NCI-H2171 (cell line): ENCODE results near the gene PTPRD.

Source experiments
- DNase-seq: peaks from one replicate; lab custom pipeline; 2025; lab: John Stamatoyannopoulos, UW

Gene PTPRD

DNA sequence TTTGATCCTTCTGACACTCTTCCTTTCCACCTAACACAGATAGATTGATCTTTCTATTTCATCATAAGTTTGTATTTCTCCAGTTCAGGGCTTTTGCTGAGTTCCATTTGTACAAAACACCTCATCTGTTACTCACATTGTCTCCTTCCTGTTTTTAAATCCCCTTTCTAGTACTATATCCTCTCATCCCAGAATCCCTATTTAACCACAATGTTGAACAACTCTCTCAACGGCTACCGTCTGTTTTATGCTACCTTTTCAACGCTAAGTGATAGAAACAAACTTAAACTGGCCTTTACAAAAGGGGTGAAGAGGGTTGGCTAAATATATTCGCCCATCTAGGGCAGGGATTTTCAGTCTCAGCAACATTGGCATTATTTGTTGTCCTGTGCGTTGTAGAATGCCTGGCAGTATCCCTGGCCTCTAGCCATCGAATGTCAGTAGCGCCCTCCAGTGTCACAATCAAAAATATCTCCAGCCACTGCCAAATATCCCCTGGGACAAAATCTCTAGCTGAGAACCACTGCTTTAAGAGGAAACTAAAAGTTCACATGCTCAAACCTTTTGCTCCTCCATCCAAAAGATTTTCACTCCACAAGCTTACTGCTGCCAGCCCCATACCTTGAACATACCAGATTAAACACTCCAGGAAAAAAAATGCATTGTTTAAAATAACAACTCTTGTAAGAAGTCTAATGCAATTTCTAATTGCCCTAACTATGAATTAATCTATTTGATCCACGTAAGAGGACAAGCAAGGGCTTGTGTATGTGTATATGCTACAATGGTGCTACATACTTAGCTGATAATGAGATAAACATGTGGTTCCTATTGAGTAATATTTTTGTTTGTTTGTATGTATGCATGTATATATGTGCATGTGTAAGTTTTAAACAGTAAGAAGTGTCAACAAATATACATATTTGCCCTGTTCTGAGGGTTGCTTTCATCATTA lies 344.0 kb downstream of the PTPRD start:
- DNase-seq: no peak

DNA sequence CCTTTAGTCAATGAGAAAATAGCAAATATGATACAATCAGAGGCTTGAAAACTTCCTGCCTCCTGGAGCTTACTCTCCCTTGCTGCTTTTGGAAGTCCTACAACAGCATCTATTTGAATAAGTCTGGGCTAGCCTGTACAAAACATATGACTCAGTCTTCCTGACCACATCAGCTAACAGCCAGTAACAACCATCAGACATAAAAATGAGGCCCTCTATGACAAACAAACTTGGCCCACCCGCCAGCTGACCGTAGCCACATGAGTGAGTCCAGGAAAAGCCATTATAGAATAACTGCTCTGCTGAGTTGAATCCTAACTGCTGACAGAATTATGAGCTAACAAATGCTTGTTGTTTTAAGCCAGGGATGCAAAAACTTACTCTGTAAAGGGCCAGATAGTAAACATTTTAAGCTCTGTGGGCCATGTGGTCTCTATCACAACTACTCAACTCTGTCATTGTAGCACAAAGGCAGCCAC lies 347.6 kb downstream of the PTPRD start:
- no peak for DNase-seq

DNA sequence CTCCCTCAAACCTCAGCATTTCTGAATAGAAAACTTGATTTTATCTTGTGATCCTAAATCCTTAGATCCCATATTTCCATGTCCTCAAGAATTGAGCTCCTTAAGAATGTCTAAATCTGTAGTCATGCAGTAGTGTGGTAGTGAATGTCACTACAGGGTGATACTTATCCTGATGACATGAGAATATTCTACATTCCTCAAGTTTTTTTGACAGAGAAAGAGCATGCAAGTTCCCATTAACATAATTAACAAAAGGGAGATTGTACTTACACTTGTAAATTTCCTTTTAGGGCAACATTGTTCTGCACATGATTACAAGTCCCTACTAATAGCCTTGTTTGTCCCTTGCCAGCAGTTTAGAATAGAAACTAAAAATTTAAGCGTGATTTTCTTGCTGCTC lies 352.3 kb downstream of the PTPRD start:
- DNase-seq: no peak

DNA sequence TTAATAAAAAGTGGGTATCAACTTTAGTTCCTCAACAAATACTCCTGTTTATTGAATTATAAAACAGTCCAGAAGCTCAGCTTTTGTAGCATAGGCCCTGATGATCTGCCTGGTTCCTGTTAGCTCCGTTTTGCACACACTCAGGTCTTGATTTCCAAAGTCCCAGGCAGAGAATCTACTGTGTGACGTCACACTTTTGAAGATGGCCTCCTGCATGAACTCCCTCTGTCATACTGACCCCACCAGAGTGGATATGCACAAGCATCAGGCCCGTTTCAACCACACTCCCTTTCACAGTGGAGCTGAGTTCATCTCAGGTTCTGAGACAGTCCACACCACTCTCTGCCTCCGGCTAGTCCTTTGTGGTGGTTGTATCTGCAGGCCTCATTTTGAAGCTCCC lies 353.1 kb downstream of the PTPRD start:
- DNase-seq: no peak

DNA sequence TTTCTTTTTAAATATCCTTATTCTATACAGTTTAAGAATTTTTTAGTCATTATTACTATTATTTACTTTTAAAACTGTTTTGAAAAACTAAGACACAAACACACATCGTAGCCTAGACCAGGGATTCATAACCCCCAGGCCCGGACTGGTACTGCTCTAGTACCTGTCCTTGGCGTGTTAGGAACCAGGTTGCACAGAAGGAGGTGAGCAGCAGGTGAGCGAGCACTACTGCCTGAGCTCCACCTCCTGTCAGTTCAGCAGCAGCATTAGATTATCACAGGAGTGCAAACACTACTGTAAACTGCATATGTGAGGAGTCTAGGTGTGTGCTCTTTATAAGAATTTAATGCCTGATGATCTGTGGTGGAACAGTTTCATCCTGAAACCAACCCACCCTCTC lies 357.0 kb downstream of the PTPRD start:
- no peak for DNase-seq

DNA sequence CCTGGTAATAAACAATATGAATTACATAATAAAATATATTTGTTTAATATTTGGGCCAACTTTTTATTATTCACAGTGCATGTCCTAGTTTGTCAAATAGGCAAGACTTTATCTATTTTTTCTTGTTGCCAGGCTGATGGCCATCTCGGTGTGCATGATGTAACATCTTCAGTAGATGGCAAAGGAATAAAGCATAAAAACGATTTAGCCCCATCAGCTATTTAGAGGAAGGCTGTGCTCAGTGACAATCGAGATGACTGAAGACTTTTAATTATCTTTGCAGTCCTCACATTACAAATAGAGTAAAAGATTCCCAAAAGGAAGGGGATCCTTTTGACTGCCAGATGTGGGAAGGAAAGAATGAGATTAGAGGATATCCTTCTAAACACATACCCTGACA lies 358.5 kb downstream of the PTPRD start:
- DNase-seq: no peak

DNA sequence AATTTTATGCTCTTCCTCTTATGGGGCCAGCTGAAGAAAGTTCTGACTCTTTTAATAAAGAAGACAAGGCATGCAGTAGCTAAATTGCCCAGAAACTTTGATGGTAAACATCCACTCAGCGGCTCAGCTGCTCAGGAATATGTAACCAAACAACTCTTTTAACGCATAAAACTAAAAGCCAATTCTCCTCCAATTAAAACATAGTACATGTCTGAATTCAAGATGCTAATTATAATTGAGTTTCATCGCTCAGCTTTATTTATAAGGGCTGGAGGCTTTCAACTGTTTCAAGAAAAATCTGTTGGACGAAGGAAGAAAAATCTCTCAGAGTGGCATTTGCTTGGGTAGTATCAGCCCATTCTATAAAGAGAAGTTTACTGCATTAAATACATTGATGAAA lies 359.5 kb downstream of the PTPRD start:
- no peak for DNase-seq

DNA sequence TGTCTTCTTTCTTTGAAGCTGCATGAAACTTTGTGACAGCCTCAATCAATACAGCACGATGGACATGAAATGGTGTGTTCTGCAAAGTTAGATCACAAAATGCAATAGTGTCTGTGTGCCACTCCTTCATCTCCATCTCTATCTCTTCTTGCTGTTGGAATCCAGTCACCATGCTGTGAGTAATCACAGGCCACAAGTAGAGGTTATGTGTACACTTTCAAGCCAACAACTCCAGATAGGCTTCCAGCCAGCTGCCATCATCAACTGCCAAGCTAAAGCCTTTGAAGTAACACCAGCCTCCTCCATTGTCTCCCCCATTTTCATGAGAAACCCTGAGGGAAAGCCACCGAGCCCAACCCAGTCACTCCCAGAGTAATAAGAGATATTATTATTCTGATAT lies 360.6 kb downstream of the PTPRD start:
- DNase-seq: no peak

DNA sequence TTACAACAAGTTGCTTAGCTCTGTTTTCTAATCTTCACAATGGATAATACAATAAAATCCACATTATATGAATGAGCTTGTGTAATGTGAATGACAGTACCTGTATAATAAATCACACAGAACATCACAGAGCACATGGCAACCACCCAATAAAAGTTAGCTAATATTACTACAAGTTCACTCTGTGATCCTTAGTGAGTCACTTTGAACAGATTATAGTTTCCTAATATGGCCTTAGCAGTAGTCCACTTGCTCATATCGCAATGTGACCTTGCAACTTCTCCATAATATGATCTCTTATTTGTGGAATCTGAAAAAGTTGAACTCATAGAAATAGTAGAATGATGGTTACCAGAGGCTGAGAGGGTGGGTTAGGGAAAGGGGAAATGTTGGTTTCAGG lies 361.3 kb downstream of the PTPRD start:
- DNase-seq: no peak

DNA sequence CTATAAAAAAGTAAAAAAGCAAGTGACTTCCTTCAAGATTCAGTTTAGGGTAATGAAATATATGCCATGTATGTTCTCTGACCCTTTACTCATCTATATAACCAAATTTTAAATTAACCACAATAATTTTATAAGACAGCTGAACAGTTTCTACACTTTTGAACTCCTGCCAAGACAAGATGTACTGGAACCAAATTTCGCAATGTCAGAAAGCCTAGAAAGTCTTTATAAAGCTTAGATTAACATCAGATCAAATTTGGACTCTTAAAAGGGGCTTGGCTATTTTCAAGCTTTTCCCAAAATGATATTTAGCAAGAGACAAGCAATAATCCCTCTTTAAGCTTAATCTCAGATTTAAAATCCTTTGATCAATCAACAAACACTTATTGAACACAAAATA lies 362.6 kb downstream of the PTPRD start:
- no peak for DNase-seq

DNA sequence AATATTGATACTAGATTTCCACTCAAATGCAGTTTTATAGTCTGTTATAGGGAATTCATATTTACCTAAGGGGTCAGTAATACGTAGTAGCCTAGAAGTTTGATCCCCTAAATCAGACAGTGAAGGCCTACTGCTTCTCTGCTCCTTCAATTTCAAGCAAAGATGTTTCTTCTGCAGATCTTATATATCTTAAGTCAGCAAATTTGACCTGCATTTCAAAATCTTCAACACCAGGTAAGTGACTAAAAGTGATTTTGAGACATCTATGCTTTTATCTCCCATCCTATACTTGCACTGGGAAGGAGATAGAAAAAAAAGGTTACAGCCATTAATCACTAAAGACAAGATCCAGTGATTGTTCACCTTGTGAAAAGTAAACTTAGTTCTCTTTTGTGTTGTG lies 363.9 kb downstream of the PTPRD start:
- DNase-seq: no peak

DNA sequence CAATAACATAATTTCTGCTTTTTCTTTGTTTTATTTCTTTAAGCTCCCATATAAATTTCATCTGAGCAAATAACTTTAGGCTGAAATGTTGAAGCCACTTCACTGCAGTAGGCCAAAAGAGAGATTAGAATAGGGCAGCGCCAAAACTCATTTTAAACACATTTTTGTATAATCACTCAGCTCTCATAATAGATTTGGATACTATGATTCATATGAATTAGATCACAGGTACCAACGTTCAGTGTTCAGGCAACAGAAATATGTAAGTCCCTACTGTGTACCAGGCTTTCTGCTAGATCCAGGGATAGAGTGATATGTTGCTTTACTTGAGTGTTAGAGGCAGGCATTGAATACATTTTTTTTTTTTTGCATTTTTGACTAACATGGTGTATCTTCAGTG lies 370.5 kb downstream of the PTPRD start:
- no peak for DNase-seq

DNA sequence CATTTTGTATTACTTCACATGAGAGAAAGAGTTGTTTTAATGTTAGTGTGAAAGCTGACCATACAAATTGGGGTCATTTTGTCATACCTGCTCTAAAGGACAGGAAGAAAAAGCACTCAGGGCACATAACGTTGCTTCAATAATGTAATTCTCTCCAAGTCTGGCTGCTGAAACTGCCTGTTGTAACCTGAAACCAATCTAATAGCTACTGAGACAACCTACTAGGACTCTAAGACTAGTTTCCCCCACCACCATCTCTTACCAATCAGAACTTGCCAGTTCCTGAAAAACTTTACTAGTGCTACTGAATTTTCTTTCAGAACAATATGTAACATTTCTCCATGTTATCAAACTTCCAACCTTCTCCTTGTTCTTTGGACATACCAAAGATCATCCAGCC lies 374.7 kb downstream of the PTPRD start:
- no peak for DNase-seq

DNA sequence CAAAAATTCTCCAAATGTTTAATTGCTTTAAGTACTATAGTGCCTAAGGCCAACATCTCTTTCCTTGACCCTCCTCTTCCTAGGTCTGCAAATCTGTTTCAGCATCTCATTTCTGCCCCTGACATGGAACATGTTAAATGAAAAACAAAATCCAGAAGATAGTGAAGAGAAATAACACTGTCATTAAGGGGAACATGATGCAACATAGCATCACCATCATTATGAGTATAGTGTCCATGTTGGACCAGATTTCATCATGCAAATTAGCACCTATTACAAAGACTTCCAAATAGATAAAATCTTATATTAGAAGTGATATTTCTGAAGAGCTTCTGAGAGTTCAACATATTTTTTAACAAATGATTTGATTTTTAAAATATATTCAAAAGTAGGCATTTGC lies 375.2 kb downstream of the PTPRD start:
- no peak for DNase-seq

DNA sequence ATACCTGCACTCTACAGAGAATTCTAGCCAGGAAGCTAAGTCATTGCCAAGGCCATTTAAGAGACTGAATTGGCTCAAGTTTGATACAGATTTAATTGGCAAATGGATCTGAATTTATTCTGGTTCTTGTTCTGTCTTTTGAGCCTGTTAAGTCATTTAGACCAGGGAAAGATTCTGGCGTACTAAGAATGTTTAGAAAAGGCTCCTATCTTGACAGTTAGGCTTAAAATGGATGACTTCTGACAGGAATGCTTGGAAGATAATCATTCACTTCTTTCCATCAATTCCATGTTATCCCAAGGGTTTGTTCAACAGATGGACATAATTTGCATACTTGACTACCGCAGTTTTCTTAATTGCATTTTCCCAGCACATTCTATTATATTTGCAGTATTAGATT lies 376.6 kb downstream of the PTPRD start:
- DNase-seq: no peak

DNA sequence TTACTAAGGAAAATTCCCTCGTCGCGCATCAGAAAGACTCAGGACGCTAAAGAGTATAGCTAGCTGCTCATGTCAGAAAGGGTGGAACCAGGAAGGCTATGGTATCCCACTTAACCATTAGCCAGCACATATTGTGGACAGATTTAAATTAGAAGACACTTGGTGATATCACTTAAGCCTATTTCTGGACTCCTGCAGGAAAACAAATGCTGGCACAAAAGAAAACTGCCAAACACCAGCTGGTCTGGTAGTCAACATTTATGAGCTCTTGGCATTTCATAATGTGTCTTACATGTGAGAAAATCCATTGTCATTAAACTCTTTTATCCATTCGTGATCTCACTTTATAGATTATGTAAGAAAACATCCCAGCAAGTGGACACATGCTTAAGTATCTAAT lies 377.4 kb downstream of the PTPRD start:
- DNase-seq: no peak

DNA sequence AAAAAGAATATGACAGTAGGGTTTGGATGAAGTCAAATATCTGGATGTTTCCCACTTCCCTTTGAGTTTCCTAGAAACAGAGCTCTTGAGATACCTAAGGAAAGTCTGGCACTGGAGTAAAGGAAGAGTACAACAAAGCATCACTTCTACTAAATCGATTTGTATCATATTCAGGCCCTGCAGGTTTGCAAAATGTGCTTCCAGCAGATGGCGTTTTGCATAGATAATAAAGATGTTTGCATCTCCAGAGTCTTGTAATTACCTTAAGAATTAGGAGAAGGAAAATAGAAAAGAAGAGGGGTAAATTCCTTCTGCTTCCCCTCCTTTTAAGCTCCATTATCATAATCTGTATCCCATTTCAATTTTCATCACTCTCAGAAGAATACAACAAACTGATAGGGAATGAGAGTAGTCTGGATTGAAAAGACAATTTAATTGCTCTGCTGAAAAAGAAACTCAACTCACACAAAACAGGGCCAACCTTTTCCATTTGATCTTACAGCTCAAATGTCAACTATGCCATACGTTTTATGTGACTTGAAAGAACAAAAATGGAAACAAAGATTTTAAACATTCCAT lies 380.4 kb downstream of the PTPRD start:
- DNase-seq: no peak

DNA sequence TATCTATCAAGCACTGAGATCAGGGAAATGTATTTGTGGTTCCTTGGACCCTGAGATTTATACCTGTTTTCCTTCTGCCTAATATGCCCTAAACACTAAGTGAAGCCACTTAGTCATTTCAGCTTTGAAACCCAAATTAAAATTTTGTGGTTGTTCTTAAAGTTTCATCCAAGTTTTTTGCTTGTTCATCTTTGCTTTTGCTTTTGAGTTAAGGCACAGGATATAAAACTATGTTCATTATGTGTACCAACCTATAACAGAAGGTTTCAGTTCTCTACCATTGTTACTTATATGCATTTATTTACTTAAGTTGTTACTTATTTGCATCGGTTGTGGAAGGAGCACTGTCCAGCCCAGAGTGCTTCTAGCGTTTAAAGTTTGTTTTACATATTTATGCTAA lies 382.3 kb downstream of the PTPRD start:
- no peak for DNase-seq

DNA sequence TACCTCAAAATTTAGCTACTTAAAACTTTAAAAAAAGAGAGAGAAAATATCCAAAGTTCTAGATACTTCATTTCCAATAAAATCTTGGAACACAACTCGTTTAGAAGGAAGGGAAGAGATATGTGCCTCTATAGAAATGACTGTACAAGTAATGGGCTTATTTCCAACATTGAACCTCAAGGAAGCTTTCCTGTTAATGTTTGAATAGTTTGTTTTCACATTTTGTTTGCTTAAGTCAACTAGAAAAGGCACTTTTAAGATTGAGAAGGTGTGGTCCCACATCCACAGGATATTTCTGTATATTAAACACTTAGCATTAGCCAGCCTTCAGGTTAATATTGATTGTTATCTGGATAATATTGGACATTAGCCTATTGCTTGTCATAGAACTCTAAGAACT lies 384.7 kb downstream of the PTPRD start:
- no peak for DNase-seq

DNA sequence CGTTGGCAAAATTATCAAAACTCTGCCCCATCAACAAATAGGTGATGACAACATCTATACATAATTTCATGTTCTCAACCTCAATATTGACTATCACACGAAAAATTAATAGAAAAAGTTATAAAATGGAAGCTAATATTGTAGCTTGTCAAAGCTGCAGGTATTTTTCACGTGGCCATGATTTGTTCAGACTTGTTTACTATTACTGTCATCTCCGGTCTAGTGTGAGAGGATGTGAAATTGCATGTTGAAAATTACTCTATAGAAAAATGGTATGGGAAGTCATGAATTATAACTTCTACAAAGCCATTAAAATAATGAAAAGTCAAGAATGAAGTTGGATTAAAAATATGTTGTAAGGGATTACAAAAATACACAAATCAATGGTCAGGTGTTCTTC lies 385.8 kb downstream of the PTPRD start:
- DNase-seq: no peak

DNA sequence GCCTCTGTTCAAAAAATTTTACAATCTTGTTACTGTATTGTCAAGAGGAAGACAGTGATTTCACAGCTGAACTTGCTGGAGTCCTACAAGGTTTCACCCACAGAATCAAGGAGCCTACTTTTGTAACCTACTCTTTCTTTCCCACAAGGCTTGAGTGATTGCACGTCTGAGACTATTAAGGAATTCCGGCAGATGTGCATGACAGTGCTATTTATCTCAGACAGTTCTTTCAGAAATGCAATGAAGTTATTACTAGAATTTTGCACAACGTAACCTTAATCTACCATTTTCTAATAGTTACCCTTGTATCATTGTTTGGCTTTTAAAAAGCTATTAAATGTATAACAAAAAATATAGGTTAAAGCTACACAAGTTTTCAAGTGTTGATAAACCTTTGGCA lies 400.1 kb downstream of the PTPRD start:
- no peak for DNase-seq

DNA sequence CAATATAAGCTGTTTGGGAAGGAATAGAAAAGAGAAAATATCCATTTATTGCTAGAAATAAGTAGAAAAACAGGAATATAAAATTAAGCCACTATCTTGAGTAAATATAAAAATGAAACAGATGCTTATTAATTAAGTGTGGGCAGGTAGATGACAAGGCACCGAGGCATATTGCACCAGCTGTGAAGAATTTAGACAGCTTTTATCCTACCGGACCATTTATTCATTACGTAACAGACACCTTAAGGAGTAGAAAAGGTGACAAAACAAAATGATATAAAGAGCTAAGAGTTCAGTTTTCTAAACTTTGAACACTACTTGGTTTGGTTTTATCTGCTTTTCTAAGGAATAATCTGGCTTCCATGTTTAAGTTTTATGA lies 404.1 kb downstream of the PTPRD start:
- no peak for DNase-seq

DNA sequence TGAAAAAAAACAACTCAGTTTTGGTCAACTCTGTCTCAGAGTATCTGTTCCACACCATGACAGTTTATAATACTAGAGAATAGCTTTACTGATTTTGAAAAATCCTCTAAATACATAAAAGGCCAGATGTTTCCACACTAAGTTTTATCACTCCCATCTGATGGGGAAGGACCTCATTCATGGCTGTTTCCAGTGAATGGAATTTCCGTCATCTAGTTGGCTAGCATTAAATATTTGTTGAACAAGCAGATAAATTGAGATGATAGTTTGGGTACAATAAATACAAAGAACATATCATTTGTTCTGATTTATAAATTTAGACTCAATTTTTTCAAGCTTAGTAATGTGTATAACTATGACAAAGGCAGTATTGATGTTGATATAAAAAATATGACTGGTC lies 408.5 kb downstream of the PTPRD start:
- DNase-seq: no peak

DNA sequence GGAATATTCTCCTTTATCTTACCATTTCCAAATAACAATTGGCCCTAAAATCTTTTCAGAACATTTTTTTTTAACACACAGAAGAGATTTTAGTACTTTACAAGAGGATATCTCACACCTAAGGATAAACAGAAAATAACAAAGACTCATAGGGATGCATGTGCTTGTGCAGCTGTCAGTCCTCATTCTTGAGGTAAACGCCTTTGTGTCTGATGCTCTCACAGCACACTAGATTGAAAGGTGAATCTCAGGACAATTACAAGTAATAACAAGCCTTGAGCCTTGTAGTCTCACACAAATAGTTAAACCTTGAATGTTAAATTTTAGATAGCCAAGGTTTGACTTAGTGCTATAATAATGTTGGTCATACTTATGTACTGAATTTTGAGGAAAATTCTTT lies 439.2 kb downstream of the PTPRD start:
- DNase-seq: no peak
